ENCODE results near the gene TANC1.

TANC1 gene

DNA sequence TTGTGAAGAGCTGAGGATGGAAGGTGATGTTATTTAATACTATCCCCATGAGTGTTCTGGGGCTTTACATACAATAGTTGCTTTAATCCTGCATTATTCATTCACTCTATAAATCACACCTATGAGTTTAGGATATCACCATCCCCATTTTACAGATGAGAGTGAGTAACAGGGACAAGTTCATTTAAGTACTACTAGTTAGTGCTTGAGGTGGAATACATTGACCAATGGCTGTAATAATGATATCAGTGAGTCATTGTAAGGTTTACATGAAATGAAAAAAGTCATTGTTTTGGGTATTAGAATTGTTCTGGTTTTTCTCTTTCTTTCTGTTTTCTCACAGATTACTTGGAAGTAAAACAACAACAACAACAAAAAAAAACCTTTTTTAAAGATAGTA, 42.5 kb downstream of the TANC1 start:
- Histone ChIP-seq H3K23ac (ENCODE audit: low read depth, low read length, poor library complexity) (no peak overlapping the region), H3K18ac (ENCODE audit: low read length) (no peak overlapping the region), H2BK15ac (ENCODE audit: low read length) (no peak overlapping the region), H3K14ac (ENCODE audit: low read length) (no peak overlapping the region), H3K4me2 (ENCODE audit: insufficient read depth, low read length, poor library complexity, severe bottlenecking) (no peak overlapping the region), H4K8ac (ENCODE audit: low read depth, low read length) (no peak overlapping the region), H2BK120ac (ENCODE audit: low read depth, low read length) (no peak overlapping the region), H2AFZ (ENCODE audit: low read length) (no peak overlapping the region), H2BK5ac (ENCODE audit: low read length) (no peak overlapping the region), H3K27ac (replicated peaks; ENCODE audit: low read length) (no peak overlapping the region), H3K4ac (ENCODE audit: low read length) (no peak overlapping the region), H3K79me1 (ENCODE audit: low read depth, low read length) (no peaks in the 10 kb centered on the region), H3K4me3 (ENCODE audit: low read length in 2 of 2) (no peak overlapping the region), H2BK12ac (ENCODE audit: low read length) (no peak overlapping the region), H3K9ac (ENCODE audit: low read depth, low read length, poor library complexity) (no peak overlapping the region), H3K9me3 (replicated peaks in 1 of 2; ENCODE audit: control insufficient read depth in 2 of 2, insufficient read depth in 1 of 2, low read depth in 1 of 2, low read length in 2 of 2) (peaks cover 5 to 34% of the 10 kb centered on the region in 2 donors), H3K27me3 (ENCODE audit: control insufficient read depth in 3 of 3, insufficient read depth in 3 of 3, low read depth in 1 of 3, low read length in 3 of 3) (no peaks in the 10 kb centered on the region), H2AK5ac (ENCODE audit: low read depth, low read length) (no peak overlapping the region), H3K36me3 (replicated peaks in 1 of 2; ENCODE audit: control insufficient read depth in 2 of 2, insufficient read depth in 2 of 2, low read length in 2 of 2) (peaks cover 0 to 34% of the 10 kb centered on the region in 2 donors), H4K91ac (ENCODE audit: low read depth, low read length, poor library complexity) (no peak overlapping the region), H3K4me1 (ENCODE audit: control insufficient read depth in 2 of 2, insufficient read depth in 1 of 2, low read depth in 1 of 2, low read length in 2 of 2) (no peaks in the 10 kb centered on the region)
- no peak for DNase-seq (ENCODE audit: low spot score)

DNA sequence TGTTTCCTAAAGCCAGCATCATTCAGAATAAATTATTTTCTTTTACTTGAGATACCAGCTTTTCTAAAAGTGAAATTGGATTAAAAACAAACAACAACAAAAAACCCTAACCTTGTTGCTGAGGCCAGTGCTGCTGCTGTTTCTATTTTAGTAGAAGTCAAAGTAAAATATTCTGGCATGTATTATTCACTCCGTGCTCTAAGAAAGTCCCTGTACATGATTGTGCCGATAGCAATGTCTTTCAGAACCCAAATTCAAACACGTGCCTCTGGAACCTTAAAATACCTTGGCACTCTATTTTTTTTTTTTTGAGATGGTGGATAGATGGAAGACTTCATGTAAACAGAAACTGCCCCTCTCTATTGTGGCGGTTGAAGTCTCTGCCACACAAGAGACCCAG, 43.7 kb downstream of the TANC1 start:
- Histone ChIP-seq H3K18ac (ENCODE audit: low read length) (no peak overlapping the region), H3K36me3 (replicated peaks in 1 of 2; ENCODE audit: control insufficient read depth in 2 of 2, insufficient read depth in 2 of 2, low read length in 2 of 2) (peaks cover 0 to 28% of the 10 kb centered on the region in 2 donors), H3K4ac (ENCODE audit: low read length) (no peak overlapping the region), H3K79me1 (ENCODE audit: low read depth, low read length) (no peaks in the 10 kb centered on the region), H3K9ac (ENCODE audit: low read depth, low read length, poor library complexity) (no peak overlapping the region), H2BK12ac (ENCODE audit: low read length) (no peak overlapping the region), H4K8ac (ENCODE audit: low read depth, low read length) (no peak overlapping the region), H3K23ac (ENCODE audit: low read depth, low read length, poor library complexity) (no peak overlapping the region), H3K27me3 (ENCODE audit: control insufficient read depth in 3 of 3, insufficient read depth in 3 of 3, low read depth in 1 of 3, low read length in 3 of 3) (no peaks in the 10 kb centered on the region), H3K27ac (replicated peaks; ENCODE audit: low read length) (no peak overlapping the region), H2AK5ac (ENCODE audit: low read depth, low read length) (no peak overlapping the region), H4K91ac (ENCODE audit: low read depth, low read length, poor library complexity) (no peak overlapping the region), H3K4me3 (ENCODE audit: low read length in 2 of 2) (no peak overlapping the region), H2BK5ac (ENCODE audit: low read length) (no peak overlapping the region), H3K4me2 (ENCODE audit: insufficient read depth, low read length, poor library complexity, severe bottlenecking) (no peak overlapping the region), H3K14ac (ENCODE audit: low read length) (no peak overlapping the region), H3K4me1 (ENCODE audit: control insufficient read depth in 2 of 2, insufficient read depth in 1 of 2, low read depth in 1 of 2, low read length in 2 of 2) (no peaks in the 10 kb centered on the region), H2BK120ac (ENCODE audit: low read depth, low read length) (no peak overlapping the region), H2AFZ (ENCODE audit: low read length) (no peak overlapping the region), H2BK15ac (ENCODE audit: low read length) (no peak overlapping the region), H3K9me3 (replicated peaks in 1 of 2; ENCODE audit: control insufficient read depth in 2 of 2, insufficient read depth in 1 of 2, low read depth in 1 of 2, low read length in 2 of 2) (peaks cover 5 to 38% of the 10 kb centered on the region in 2 donors)
- WGBS, 2 donors (ENCODE audit: extremely low coverage in 2 of 2, insufficient read length in 2 of 2, insufficient replicate concordance in 1 of 2) = no CpG with 5 or more reads among the region's 4 CpGs
- no peak for DNase-seq (ENCODE audit: low spot score)

DNA sequence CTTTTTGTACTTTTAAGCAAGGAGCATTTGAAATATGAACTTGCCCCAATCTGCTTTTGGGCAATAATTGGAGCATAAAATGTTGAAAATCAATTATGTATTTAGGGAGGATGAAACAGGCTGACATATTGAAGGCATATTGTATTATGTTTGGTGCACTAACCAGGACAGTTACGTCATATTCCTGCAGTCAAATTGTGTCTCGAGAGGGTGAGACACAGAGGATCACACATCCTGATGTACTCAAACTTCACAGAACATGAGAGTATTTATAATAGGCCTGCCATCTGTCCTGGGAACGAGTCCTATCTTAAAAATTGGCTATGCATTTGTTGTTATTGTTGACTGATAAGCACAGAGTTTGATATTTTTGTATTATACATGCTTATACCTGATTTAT, 44.7 kb downstream of the TANC1 start:
- Histone ChIP-seq H3K36me3 (replicated peaks in 1 of 2; ENCODE audit: control insufficient read depth in 2 of 2, insufficient read depth in 2 of 2, low read length in 2 of 2) (peaks cover 0 to 22% of the 10 kb centered on the region in 2 donors), H4K8ac (ENCODE audit: low read depth, low read length) (no peak overlapping the region), H3K4me2 (ENCODE audit: insufficient read depth, low read length, poor library complexity, severe bottlenecking) (no peak overlapping the region), H3K23ac (ENCODE audit: low read depth, low read length, poor library complexity) (no peak overlapping the region), H2BK5ac (ENCODE audit: low read length) (no peak overlapping the region), H2AK5ac (ENCODE audit: low read depth, low read length) (no peak overlapping the region), H3K9ac (ENCODE audit: low read depth, low read length, poor library complexity) (no peak overlapping the region), H3K9me3 (replicated peaks in 1 of 2; ENCODE audit: control insufficient read depth in 2 of 2, insufficient read depth in 1 of 2, low read depth in 1 of 2, low read length in 2 of 2) (peaks cover 5 to 38% of the 10 kb centered on the region in 2 donors), H3K14ac (ENCODE audit: low read length) (no peak overlapping the region), H3K79me1 (ENCODE audit: low read depth, low read length) (no peaks in the 10 kb centered on the region), H3K4me1 (ENCODE audit: control insufficient read depth in 2 of 2, insufficient read depth in 1 of 2, low read depth in 1 of 2, low read length in 2 of 2) (no peaks in the 10 kb centered on the region), H3K27me3 (ENCODE audit: control insufficient read depth in 3 of 3, insufficient read depth in 3 of 3, low read depth in 1 of 3, low read length in 3 of 3) (peaks cover 0 to 3% (median 0%) of the 10 kb centered on the region in 3 experiments), H3K4ac (ENCODE audit: low read length) (no peak overlapping the region), H3K18ac (ENCODE audit: low read length) (no peak overlapping the region), H2BK12ac (ENCODE audit: low read length) (no peak overlapping the region), H4K91ac (ENCODE audit: low read depth, low read length, poor library complexity) (no peak overlapping the region), H2BK15ac (ENCODE audit: low read length) (no peak overlapping the region), H3K27ac (replicated peaks; ENCODE audit: low read length) (no peak overlapping the region), H2BK120ac (ENCODE audit: low read depth, low read length) (no peak overlapping the region), H2AFZ (ENCODE audit: low read length) (no peak overlapping the region), H3K4me3 (ENCODE audit: low read length in 2 of 2) (no peak overlapping the region)
- WGBS, 2 donors (ENCODE audit: extremely low coverage in 2 of 2, insufficient read length in 2 of 2, insufficient replicate concordance in 1 of 2) = no CpG with 5 or more reads among the region's 3 CpGs
- DNase-seq (ENCODE audit: low spot score) = no peak

DNA sequence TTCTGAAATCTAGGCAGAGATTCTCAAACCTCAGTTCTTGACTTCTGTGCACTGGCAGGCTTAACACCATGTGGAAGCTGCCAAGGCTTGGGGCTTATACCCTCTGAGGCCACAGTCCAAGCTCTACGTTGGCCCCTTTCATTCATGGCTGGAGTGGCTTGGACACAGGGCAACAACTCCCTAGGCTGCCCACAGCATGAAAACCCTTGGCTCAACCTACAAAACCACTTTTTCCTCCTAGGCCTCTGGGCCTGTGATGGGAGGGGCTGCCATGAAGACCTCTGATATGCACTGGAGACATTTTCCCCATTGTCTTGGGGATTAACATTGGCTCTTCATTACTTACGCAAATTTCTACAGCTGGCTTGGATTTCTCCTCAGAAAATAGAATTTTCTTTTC, 46.7 kb downstream of the TANC1 start:
- no CpG with 5 or more reads among the region's 2 CpGs for WGBS, 2 donors (ENCODE audit: extremely low coverage in 2 of 2, insufficient read length in 2 of 2, insufficient replicate concordance in 1 of 2)
- peaks cover 0 to 18% of the 10 kb centered on the region in 2 donors for H3K36me3 ChIP-seq (replicated peaks in 1 of 2; ENCODE audit: control insufficient read depth in 2 of 2, insufficient read depth in 2 of 2, low read length in 2 of 2)

More for the DNA sequence above, 46.7 kb downstream of the TANC1 start:
- Histone ChIP-seq H3K9me3 (replicated peaks in 1 of 2; ENCODE audit: control insufficient read depth in 2 of 2, insufficient read depth in 1 of 2, low read depth in 1 of 2, low read length in 2 of 2) (peaks cover 5 to 33% of the 10 kb centered on the region in 2 donors), H2BK15ac (ENCODE audit: low read length) (no peak overlapping the region), H2BK5ac (ENCODE audit: low read length) (no peak overlapping the region), H2AK5ac (ENCODE audit: low read depth, low read length) (no peak overlapping the region), H3K9ac (ENCODE audit: low read depth, low read length, poor library complexity) (no peak overlapping the region), H3K4me2 (ENCODE audit: insufficient read depth, low read length, poor library complexity, severe bottlenecking) (no peak overlapping the region), H4K8ac (ENCODE audit: low read depth, low read length) (no peak overlapping the region), H4K91ac (ENCODE audit: low read depth, low read length, poor library complexity) (no peak overlapping the region), H3K27ac (replicated peaks; ENCODE audit: low read length) (no peak overlapping the region), H3K4me3 (ENCODE audit: low read length in 2 of 2) (no peak overlapping the region), H2BK12ac (ENCODE audit: low read length) (no peak overlapping the region), H3K14ac (ENCODE audit: low read length) (no peak overlapping the region), H3K27me3 (ENCODE audit: control insufficient read depth in 3 of 3, insufficient read depth in 3 of 3, low read depth in 1 of 3, low read length in 3 of 3) (peaks cover 0 to 3% (median 0%) of the 10 kb centered on the region in 3 experiments), H3K79me1 (ENCODE audit: low read depth, low read length) (no peaks in the 10 kb centered on the region), H3K18ac (ENCODE audit: low read length) (no peak overlapping the region), H2BK120ac (ENCODE audit: low read depth, low read length) (no peak overlapping the region), H3K23ac (ENCODE audit: low read depth, low read length, poor library complexity) (no peak overlapping the region), H3K4ac (ENCODE audit: low read length) (no peak overlapping the region), H3K4me1 (ENCODE audit: control insufficient read depth in 2 of 2, insufficient read depth in 1 of 2, low read depth in 1 of 2, low read length in 2 of 2) (no peaks in the 10 kb centered on the region), H2AFZ (ENCODE audit: low read length) (no peak overlapping the region)
- DNase-seq (ENCODE audit: low spot score) = no peak
